Measurements from ENCODE around the gene SSH2. TPM values are rescaled to one million over a fixed set of nuclear protein-coding genes. Genes with fewer than 3 reads are reported as not detected.

The SSH2 gene
- total RNA-seq, 2 experiments from 2014 or later: 39.4 to 73.9 TPM

- POLR2A ChIA-PET: no interaction called here
- no peaks in the 10 kb centered on the region for H3K9me2 ChIP-seq (ENCODE audit: insufficient read depth, low read length)
- CTCF ChIA-PET (ENCODE audit: unreplicated experiment): no interaction called here
- H3K4me1 ChIP-seq (ENCODE audit: insufficient read depth, low read length, poor library complexity, severe bottlenecking): peaks cover 30% of the 10 kb centered on the region
- no peak overlapping the region for H3K4me3 ChIP-seq (ENCODE audit: low read depth, low read length, poor library complexity, severe bottlenecking)
- TF ChIP-seq EZH2phosphoT487 (IDR thresholded peaks at IDR 0.05; ENCODE audit: borderline replicate concordance, low read depth, low read length): no peak
- no peak for TF ChIP-seq CTCF (conservative IDR thresholded peaks at IDR 0.05; ENCODE audit: low read length)
- peaks cover 32% of the 10 kb centered on the region for H3K36me3 ChIP-seq (ENCODE audit: insufficient read depth, low read length)
- H3K9me3 ChIP-seq (ENCODE audit: low read length): no peaks in the 10 kb centered on the region
- intact Hi-C loops (cut with micrococcal nuclease; ENCODE audit: unreplicated experiment): no loop called here
- no TSS peak for BruUV-seq (replicated peaks)
- H3K79me2 ChIP-seq (ENCODE audit: insufficient read depth, low read depth, low read length): peaks cover 33% of the 10 kb centered on the region; the same call in 1 of the 2 replicates
- H4K20me1 ChIP-seq (ENCODE audit: insufficient read depth, low read length): peaks cover 9% of the 10 kb centered on the region; the same call in 1 of the 2 replicates
- no peak overlapping the region for H3K27ac ChIP-seq (ENCODE audit: low read depth, low read length, poor library complexity, severe bottlenecking)
- no peak overlapping the region for H3K4me2 ChIP-seq (ENCODE audit: low read length)
- H2AFZ ChIP-seq (ENCODE audit: low read length): no peak overlapping the region
- no peak for DNase-seq (ENCODE audit: low spot score)
These were observed 180.8 kb downstream of the SSH2 start for GRCh38 chr17:29749045-29749825.

GRCh38 chr17:29748400-29748799 lies 181.6 kb downstream of the SSH2 start:
- DNase-seq (ENCODE audit: low spot score): no peak
- ChIA-PET POLR2A (no interaction called here), CTCF (ENCODE audit: unreplicated experiment) (no interaction called here)
- Histone ChIP-seq H3K79me2 (ENCODE audit: insufficient read depth, low read depth, low read length) (peaks cover 33% of the 10 kb centered on the region; the same call in 1 of the 2 replicates), H4K20me1 (ENCODE audit: insufficient read depth, low read length) (peaks cover 9% of the 10 kb centered on the region; the same call in 1 of the 2 replicates), H3K27ac (ENCODE audit: low read depth, low read length, poor library complexity, severe bottlenecking) (no peak overlapping the region), H3K9me2 (ENCODE audit: insufficient read depth, low read length) (no peaks in the 10 kb centered on the region), H3K4me3 (ENCODE audit: low read depth, low read length, poor library complexity, severe bottlenecking) (no peak overlapping the region), H3K4me2 (ENCODE audit: low read length) (no peak overlapping the region), H3K9me3 (ENCODE audit: low read length) (no peaks in the 10 kb centered on the region), H3K4me1 (ENCODE audit: insufficient read depth, low read length, poor library complexity, severe bottlenecking) (peaks cover 24% of the 10 kb centered on the region), H2AFZ (ENCODE audit: low read length) (no peak overlapping the region), H3K36me3 (ENCODE audit: insufficient read depth, low read length) (peaks cover 32% of the 10 kb centered on the region)
- intact Hi-C loops (cut with micrococcal nuclease; ENCODE audit: unreplicated experiment): no loop called here
- TF ChIP-seq CTCF (conservative IDR thresholded peaks at IDR 0.05; ENCODE audit: low read length) (no peak), EZH2phosphoT487 (IDR thresholded peaks at IDR 0.05; ENCODE audit: borderline replicate concordance, low read depth, low read length) (no peak)
- BruUV-seq (replicated peaks): TSS peak; percentile 21

- intact Hi-C loops (cut with micrococcal nuclease; ENCODE audit: unreplicated experiment): no loop called here
- ChIA-PET POLR2A (interaction anchor here (0.9 to 1.1 kb wide), 2 partner anchors 13 to 25 kb away, joined by 4 read pairs; no protein-coding TSS in a partner anchor), CTCF (ENCODE audit: unreplicated experiment) (interaction anchor here (0.9 kb wide), 1 partner anchor 25 kb away, joined by 3 read pairs; no protein-coding TSS in a partner anchor)
- Histone ChIP-seq H3K36me3 (ENCODE audit: insufficient read depth, low read length) (peaks cover 24% of the 10 kb centered on the region), H3K4me1 (ENCODE audit: insufficient read depth, low read length, poor library complexity, severe bottlenecking) (peaks cover 24% of the 10 kb centered on the region), H3K9me2 (ENCODE audit: insufficient read depth, low read length) (no peaks in the 10 kb centered on the region), H3K4me3 (ENCODE audit: low read depth, low read length, poor library complexity, severe bottlenecking) (no peak overlapping the region), H2AFZ (ENCODE audit: low read length) (no peak overlapping the region), H3K4me2 (ENCODE audit: low read length) (no peak overlapping the region), H4K20me1 (ENCODE audit: insufficient read depth, low read length) (peaks cover 9% of the 10 kb centered on the region; the same call in 1 of the 2 replicates), H3K79me2 (ENCODE audit: insufficient read depth, low read depth, low read length) (peaks cover 33% of the 10 kb centered on the region; the same call in 1 of the 2 replicates), H3K9me3 (ENCODE audit: low read length) (no peaks in the 10 kb centered on the region), H3K27ac (ENCODE audit: low read depth, low read length, poor library complexity, severe bottlenecking) (no peak overlapping the region)
- no peak for DNase-seq (ENCODE audit: low spot score)
- TF ChIP-seq CTCF (conservative IDR thresholded peaks at IDR 0.05; ENCODE audit: low read length): no peak
- TF ChIP-seq EZH2phosphoT487 (IDR thresholded peaks at IDR 0.05; ENCODE audit: borderline replicate concordance, low read depth, low read length): no peak
- no TSS peak for BruUV-seq (replicated peaks)
These were observed 182.4 kb downstream of the SSH2 start for GRCh38 chr17:29747660-29748059.

Data from OCI-LY7 (cell line).